Measurements from ENCODE around the gene H2BK1. TPM values are rescaled to one million over a fixed set of nuclear protein-coding genes. Genes with fewer than 3 reads are reported as not detected.

The H2BK1 gene
- total RNA-seq, 1 experiment from 2014 or later: 0.69 TPM

- Histone ChIP-seq H2AFZ (ENCODE audit: low read depth, low read length, poor library complexity, severe bottlenecking) (no peak overlapping the region), H3K4me3 (replicated peaks in 1 of 2; ENCODE audit: low read depth in 1 of 2, low read length in 2 of 2) (no peak overlapping the region), H3K27ac (ENCODE audit: low read depth, low read length) (no peak overlapping the region), H4K20me1 (ENCODE audit: insufficient read depth) (no peaks in the 10 kb centered on the region), H3K27me3 (ENCODE audit: insufficient read depth, low read length) (no peaks in the 10 kb centered on the region), H3K79me2 (ENCODE audit: insufficient read depth, low read length) (no peaks in the 10 kb centered on the region), H3K9ac (ENCODE audit: low read length) (no peak overlapping the region), H3K36me3 (ENCODE audit: control insufficient read depth in 1 of 2, insufficient read depth in 2 of 2, low read length in 2 of 2) (peaks cover 27 to 38% of the 10 kb centered on the region in 2 experiments; a peak in 3 of 4 replicates), H3K4me2 (ENCODE audit: low read length) (no peak overlapping the region), H3K9me3 (ENCODE audit: control insufficient read depth in 1 of 2, insufficient read depth in 1 of 2, low read depth in 1 of 2, low read length in 2 of 2) (no peaks in the 10 kb centered on the region), H3K4me1 (ENCODE audit: control insufficient read depth in 1 of 2, insufficient read depth in 2 of 2, low read length in 2 of 2) (no peaks in the 10 kb centered on the region), H3K9me2 (ENCODE audit: insufficient read depth) (no peaks in the 10 kb centered on the region)
- TF ChIP-seq RAD21 (IDR thresholded peaks at IDR 0.05; ENCODE audit: low read depth) (no peak), ELF1 (IDR thresholded peaks at IDR 0.05; ENCODE audit: borderline replicate concordance, low read depth) (no peak), SIN3A (IDR thresholded peaks at IDR 0.05; ENCODE audit: low read depth) (no peak), ZFX (IDR thresholded peaks at IDR 0.05) (no peak), CTCF (IDR thresholded peaks at IDR 0.05 in 2 of 3, conservative IDR thresholded peaks at IDR 0.05 in 1 of 3; ENCODE audit: borderline replicate concordance in 1 of 3, insufficient read depth in 1 of 3, low read depth in 2 of 3, low read length in 2 of 3) (no peak), REST (IDR thresholded peaks at IDR 0.05; ENCODE audit: low read depth) (no peak), EZH2 (IDR thresholded peaks at IDR 0.05) (no peak), MAX (IDR thresholded peaks at IDR 0.05) (no peak), EZH2phosphoT487 (IDR thresholded peaks at IDR 0.05; ENCODE audit: borderline replicate concordance) (no peak), ZNF274 (IDR thresholded peaks at IDR 0.05; ENCODE audit: low read depth, low read length) (no peak), JUND (IDR thresholded peaks at IDR 0.05) (no peak)
- no peak for DNase-seq (ENCODE audit: low read depth, low spot score)
- no peak for ATAC-seq
- intact Hi-C loops (cut with micrococcal nuclease): no loop called here
- RAD21 ChIA-PET (ENCODE audit: low non-redundant PET in 1 of 2, low total read pairs in 2 of 2, uncharacterized antibody in 2 of 2, unreplicated experiment in 2 of 2): no interaction called here
- CTCF ChIA-PET: no interaction called here
- BruUV-seq (replicated peaks): no TSS peak
- POLR2A ChIA-PET: no interaction called here
Measured at GRCh38 chr7:151212626-151213025, 2.3 kb upstream of the H2BK1 start.

Measured in HCT116 (cell line).